ENCODE measurements around the gene GNG11.

Gene GNG11

DNA sequence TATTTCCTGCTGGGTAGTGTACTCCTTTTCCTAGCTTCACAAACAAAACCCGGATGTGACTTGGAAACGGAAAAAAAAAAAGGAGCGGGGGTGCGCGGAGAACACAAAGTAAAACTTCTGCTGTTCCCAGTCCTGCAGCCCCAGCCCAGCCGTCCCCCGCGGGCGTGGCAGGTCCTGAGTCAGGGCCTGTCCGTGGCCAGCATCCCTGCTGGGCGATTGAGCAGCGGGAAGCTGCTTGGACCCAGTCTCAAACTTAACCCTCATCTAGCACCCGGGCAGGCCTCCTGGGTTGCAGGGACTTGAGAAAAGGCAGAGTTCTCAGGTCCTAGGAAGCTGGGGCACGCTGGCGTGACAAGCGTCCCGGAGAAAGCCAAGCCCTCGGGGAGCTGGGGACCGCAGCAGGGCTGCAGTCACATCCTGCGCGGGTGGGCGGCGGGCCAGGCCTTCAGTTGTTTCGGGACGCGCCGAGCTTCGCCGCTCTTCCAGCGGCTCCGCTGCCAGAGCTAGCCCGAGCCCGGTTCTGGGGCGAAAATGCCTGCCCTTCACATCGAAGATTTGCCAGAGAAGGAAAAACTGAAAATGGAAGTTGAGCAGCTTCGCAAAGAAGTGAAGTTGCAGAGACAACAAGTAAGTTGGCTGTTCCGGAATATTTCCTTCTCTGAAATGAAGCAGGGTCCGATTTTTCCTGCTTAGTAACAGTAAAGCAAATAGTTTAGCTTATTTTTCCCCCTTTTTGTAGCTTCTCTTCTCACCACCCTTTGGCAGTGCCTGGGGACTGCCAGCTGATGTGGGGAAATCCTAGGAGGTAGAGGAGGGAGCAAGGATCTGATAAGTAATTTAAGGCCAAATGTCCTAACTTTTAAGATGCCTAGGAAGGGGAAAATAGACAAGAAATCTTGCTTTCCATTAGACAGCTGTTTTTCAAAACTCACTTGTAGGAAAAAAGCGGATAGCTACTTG is at the start of gene GNG11 (continued):
- TF ChIP-seq, protein P1, sequence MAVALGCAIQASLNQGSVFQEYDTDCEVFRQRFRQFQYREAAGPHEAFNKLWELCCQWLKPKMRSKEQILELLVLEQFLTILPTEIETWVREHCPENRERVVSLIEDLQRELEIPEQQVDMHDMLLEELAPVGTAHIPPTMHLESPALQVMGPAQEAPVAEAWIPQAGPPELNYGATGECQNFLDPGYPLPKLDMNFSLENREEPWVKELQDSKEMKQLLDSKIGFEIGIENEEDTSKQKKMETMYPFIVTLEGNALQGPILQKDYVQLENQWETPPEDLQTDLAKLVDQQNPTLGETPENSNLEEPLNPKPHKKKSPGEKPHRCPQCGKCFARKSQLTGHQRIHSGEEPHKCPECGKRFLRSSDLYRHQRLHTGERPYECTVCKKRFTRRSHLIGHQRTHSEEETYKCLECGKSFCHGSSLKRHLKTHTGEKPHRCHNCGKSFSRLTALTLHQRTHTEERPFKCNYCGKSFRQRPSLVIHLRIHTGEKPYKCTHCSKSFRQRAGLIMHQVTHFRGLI (tag by site-specific recombination; IDR thresholded peaks at IDR 0.05): peak; percentile 74
- TF ChIP-seq ZNF354C (tag by site-specific recombination; IDR thresholded peaks at IDR 0.05; ENCODE audit: borderline replicate concordance, low read depth) (no peak), GLI4 (tag by site-specific recombination; IDR thresholded peaks at IDR 0.05) (peak; percentile 56; the same call in 1 of the 2 replicates), ZBTB20 (tag by site-specific recombination; IDR thresholded peaks at IDR 0.05) (peak; percentile 93), ZFHX2 (tag by site-specific recombination; conservative IDR thresholded peaks at IDR 0.05) (peak; percentile 64), ZNF610 (tag by site-specific recombination; IDR thresholded peaks at IDR 0.05; ENCODE audit: borderline replicate concordance) (peak; percentile 58; the same call in 1 of the 2 replicates), ZNF600 (tag by site-specific recombination; IDR thresholded peaks at IDR 0.05) (peak; percentile 92), ZNF501 (tag by site-specific recombination; IDR thresholded peaks at IDR 0.05) (peak; percentile 74), ZBTB8A (tag by site-specific recombination; IDR thresholded peaks at IDR 0.05) (peak; percentile 67), ZNF473 (tag by site-specific recombination; IDR thresholded peaks at IDR 0.05) (no peak), ZNF24 (tag by site-specific recombination; IDR thresholded peaks at IDR 0.05) (no peak), ZNF747 (tag by site-specific recombination; IDR thresholded peaks at IDR 0.05) (no peak), GLIS2 (tag by site-specific recombination; IDR thresholded peaks at IDR 0.05) (peak; percentile 79), ZBTB17 (tag by site-specific recombination; IDR thresholded peaks at IDR 0.05) (peak; percentile 75), ZNF76 (tag by site-specific recombination; IDR thresholded peaks at IDR 0.05; ENCODE audit: borderline replicate concordance, low read depth) (peak; percentile 27; the same call in 1 of the 2 replicates), ZNF777 (tag by site-specific recombination; IDR thresholded peaks at IDR 0.05; ENCODE audit: borderline replicate concordance) (0 out of 2 replicates have a peak, but pooled peaks have one; percentile 36), ZNF701 (tag by site-specific recombination; IDR thresholded peaks at IDR 0.05) (no peak), ZNF423 (tag by site-specific recombination; IDR thresholded peaks at IDR 0.05) (peak; percentile 87), ZNF837 (tag by site-specific recombination; IDR thresholded peaks at IDR 0.05) (no peak), ZNF184 (tag by site-specific recombination; IDR thresholded peaks at IDR 0.05) (no peak), ZNF366 (tag by site-specific recombination; conservative IDR thresholded peaks at IDR 0.05) (peak; percentile 51; the same call in 1 of the 2 replicates)
- TF ChIP-seq, protein P2, sequence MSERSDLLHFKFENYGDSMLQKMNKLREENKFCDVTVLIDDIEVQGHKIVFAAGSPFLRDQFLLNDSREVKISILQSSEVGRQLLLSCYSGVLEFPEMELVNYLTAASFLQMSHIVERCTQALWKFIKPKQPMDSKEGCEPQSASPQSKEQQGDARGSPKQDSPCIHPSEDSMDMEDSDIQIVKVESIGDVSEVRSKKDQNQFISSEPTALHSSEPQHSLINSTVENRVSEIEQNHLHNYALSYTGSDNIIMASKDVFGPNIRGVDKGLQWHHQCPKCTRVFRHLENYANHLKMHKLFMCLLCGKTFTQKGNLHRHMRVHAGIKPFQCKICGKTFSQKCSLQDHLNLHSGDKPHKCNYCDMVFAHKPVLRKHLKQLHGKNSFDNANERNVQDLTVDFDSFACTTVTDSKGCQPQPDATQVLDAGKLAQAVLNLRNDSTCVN (tag by site-specific recombination; optimal IDR thresholded peaks at IDR 0.05): peak; percentile 62
- TF ChIP-seq, protein P3, sequence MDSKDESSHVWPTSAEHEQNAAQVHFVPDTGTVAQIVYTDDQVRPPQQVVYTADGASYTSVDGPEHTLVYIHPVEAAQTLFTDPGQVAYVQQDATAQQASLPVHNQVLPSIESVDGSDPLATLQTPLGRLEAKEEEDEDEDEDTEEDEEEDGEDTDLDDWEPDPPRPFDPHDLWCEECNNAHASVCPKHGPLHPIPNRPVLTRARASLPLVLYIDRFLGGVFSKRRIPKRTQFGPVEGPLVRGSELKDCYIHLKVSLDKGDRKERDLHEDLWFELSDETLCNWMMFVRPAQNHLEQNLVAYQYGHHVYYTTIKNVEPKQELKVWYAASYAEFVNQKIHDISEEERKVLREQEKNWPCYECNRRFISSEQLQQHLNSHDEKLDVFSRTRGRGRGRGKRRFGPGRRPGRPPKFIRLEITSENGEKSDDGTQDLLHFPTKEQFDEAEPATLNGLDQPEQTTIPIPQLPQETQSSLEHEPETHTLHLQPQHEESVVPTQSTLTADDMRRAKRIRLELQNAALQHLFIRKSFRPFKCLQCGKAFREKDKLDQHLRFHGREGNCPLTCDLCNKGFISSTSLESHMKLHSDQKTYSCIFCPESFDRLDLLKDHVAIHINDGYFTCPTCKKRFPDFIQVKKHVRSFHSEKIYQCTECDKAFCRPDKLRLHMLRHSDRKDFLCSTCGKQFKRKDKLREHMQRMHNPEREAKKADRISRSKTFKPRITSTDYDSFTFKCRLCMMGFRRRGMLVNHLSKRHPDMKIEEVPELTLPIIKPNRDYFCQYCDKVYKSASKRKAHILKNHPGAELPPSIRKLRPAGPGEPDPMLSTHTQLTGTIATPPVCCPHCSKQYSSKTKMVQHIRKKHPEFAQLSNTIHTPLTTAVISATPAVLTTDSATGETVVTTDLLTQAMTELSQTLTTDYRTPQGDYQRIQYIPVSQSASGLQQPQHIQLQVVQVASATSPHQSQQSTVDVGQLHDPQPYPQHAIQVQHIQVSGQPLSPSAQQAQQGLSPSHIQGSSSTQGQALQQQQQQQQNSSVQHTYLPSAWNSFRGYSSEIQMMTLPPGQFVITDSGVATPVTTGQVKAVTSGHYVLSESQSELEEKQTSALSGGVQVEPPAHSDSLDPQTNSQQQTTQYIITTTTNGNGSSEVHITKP (tag by site-specific recombination; IDR thresholded peaks at IDR 0.05): peak; percentile 96
- TF ChIP-seq, protein P4, sequence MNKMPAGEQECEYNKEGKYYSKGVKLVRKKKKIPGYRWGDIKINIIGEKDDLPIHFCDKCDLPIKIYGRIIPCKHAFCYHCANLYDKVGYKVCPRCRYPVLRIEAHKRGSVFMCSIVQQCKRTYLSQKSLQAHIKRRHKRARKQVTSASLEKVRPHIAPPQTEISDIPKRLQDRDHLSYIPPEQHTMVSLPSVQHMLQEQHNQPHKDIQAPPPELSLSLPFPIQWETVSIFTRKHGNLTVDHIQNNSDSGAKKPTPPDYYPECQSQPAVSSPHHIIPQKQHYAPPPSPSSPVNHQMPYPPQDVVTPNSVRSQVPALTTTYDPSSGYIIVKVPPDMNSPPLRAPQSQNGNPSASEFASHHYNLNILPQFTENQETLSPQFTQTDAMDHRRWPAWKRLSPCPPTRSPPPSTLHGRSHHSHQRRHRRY (tag by site-specific recombination; IDR thresholded peaks at IDR 0.05): no peak
- TF ChIP-seq, protein P5, sequence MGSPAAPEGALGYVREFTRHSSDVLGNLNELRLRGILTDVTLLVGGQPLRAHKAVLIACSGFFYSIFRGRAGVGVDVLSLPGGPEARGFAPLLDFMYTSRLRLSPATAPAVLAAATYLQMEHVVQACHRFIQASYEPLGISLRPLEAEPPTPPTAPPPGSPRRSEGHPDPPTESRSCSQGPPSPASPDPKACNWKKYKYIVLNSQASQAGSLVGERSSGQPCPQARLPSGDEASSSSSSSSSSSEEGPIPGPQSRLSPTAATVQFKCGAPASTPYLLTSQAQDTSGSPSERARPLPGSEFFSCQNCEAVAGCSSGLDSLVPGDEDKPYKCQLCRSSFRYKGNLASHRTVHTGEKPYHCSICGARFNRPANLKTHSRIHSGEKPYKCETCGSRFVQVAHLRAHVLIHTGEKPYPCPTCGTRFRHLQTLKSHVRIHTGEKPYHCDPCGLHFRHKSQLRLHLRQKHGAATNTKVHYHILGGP (tag by site-specific recombination; IDR thresholded peaks at IDR 0.05): no peak
- TF ChIP-seq, protein P6, sequence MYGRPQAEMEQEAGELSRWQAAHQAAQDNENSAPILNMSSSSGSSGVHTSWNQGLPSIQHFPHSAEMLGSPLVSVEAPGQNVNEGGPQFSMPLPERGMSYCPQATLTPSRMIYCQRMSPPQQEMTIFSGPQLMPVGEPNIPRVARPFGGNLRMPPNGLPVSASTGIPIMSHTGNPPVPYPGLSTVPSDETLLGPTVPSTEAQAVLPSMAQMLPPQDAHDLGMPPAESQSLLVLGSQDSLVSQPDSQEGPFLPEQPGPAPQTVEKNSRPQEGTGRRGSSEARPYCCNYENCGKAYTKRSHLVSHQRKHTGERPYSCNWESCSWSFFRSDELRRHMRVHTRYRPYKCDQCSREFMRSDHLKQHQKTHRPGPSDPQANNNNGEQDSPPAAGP (tag by site-specific recombination; IDR thresholded peaks at IDR 0.05): peak; percentile 65; the same call in 1 of the 2 replicates
- TF ChIP-seq, protein P7, sequence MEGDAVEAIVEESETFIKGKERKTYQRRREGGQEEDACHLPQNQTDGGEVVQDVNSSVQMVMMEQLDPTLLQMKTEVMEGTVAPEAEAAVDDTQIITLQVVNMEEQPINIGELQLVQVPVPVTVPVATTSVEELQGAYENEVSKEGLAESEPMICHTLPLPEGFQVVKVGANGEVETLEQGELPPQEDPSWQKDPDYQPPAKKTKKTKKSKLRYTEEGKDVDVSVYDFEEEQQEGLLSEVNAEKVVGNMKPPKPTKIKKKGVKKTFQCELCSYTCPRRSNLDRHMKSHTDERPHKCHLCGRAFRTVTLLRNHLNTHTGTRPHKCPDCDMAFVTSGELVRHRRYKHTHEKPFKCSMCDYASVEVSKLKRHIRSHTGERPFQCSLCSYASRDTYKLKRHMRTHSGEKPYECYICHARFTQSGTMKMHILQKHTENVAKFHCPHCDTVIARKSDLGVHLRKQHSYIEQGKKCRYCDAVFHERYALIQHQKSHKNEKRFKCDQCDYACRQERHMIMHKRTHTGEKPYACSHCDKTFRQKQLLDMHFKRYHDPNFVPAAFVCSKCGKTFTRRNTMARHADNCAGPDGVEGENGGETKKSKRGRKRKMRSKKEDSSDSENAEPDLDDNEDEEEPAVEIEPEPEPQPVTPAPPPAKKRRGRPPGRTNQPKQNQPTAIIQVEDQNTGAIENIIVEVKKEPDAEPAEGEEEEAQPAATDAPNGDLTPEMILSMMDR (tag by site-specific recombination; IDR thresholded peaks at IDR 0.05): peak; percentile 57; the same call in 1 of the 2 replicates
